ENCODE measurements around the gene C1orf141. TPM values are rescaled to one million over a fixed set of nuclear protein-coding genes. Genes with fewer than 3 reads are reported as not detected.
"Not testable (repeated sequence)": the region's sequence is repeated elsewhere in the genome, so short reads cannot be mapped to it uniquely, and the experiment has no call there.

C1orf141 gene
- total RNA-seq, result not detected in 2 replicates

DNA sequence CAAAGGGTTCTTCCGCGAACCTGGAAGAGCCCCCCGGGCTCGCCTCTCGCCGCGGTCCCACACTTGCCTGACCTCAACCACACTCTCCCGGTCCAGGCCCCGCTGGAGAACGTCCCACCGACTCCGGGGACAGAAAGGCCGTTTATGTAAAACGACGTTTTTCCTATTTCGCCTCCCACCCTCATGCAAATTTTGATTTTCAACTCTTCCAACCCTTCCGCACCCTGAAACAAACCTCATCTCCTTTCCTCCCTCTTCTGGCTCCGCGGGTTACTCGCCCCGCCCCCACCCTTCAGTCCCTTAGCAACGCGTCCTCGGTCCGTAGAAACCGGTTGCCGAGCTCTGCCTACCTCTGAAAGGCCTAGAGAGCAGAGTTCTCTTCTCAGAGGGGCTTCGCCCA is at the start of gene C1orf141:
Gene C1orf141, minus strand, starts transcription at position 276 of the 400 bp plus-strand sequence. CDS start 7,730 bp downstream, outside the sequence.
- no peak for DNase-seq (ENCODE audit: low read depth)

DNA sequence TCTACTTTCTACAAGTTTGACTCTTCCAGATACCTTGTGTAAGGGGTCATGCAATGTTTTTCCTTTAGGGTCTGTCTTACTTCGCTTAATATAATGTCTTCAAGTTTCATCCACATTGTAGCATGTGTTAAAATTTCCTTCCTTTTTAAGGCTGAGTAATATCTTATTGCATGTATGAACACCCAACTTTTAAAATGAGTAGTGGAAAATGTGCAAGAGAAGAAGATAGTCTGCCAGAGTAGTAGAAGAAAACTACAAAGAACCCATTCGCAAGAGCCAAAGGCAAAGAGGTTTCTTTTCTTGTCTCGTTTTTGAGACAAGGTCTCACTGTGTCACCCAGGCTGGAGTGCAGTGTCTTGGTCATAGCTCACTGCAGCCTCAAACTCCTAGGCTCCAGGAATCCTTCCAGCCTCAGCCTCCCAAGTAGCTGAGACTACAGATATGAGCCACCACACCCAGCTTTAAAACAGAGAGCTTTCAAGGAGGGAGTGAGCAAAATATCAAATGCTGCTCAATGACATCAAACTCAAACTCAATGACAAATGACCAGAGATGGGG is 40.8 kb upstream of the C1orf141 start:
- DNase-seq (ENCODE audit: low read depth), result no peak

DNA sequence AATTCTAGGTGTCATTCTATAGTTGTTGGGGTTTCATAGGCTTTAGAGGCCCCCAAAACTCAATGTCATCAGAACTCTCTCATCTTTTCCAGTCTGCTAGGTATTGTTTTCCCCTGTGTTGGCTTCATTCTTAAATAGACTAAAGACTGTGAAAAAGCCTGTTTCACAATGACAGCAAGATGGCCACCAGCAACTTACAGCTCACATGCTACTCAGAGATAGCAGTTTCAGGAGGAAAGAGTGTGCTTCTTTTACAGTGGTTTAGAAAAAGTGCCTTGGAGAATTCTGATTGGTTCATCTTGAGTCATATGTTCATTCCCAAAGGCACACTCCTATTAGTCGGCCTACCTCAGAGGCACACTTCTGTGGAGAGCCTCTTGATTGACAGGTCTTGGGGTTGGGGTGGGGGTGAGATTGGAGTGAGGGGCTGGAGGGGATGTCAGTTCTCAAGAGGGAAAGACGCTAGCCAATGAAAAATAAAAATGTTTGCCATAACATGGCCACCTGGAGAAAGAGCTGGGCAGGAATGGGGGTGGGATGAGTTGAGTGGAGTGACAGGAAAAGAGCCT is 40.0 kb upstream of the C1orf141 start:
- no peak for DNase-seq (ENCODE audit: low read depth)

DNA sequence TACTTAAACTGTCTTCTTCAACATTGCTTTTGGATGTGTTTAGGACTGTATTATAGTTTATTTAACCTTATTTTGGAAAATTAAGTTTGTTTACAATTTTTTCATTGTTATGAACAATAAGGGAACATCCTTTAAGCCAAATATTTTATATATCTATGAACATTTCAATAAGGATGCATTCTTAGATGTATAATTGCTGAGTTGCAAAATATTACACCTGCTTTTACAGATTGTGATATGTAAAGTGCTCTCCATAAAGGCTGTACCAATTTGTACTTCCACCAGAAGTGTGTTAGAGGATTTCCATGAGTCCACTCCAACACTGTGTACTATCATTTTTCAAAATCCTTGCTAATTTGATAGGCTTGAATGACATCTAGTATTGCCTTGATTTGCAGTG is 39.2 kb upstream of the C1orf141 start:
- DNase-seq (ENCODE audit: low read depth), result no peak

DNA sequence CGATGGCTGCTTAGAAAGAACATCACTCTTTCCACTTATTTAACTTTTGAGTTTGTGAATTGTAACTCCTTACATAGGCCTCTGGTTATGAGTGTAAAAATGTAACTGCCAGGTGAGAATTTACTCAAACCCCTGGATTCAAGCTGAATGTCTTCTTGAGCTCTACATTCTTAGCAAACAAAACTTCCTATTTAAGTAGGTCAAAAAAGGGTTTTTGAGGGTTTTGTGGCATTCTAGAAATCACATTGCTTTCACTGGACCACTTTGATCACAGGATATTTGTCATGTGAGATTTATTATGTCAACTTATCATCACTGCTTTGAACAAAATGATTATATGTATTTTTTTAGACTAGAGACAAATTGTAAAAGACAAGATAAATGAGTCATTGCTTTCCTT is 37.2 kb upstream of the C1orf141 start:
- DNase-seq (ENCODE audit: low read depth), result no peak

DNA sequence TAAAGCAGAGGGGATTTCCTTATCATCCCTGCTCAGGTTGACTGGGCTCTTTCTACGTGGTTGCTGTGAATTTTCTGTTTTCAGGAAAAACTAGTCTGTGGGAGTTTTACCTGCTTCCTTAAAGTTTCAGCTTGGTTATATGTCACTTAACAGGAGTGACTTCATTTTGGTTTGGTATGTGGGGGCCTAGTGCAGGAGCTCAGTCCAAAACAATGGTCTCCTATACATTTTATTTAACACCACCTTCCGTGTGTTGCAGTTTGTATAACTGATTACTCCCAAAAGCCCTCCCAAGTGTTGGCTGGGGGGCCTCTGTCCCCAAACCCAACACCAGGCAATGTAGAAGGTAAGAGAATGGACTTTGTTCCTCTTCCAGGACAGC is 36.8 kb upstream of the C1orf141 start:
- no peak for DNase-seq (ENCODE audit: low read depth)

DNA sequence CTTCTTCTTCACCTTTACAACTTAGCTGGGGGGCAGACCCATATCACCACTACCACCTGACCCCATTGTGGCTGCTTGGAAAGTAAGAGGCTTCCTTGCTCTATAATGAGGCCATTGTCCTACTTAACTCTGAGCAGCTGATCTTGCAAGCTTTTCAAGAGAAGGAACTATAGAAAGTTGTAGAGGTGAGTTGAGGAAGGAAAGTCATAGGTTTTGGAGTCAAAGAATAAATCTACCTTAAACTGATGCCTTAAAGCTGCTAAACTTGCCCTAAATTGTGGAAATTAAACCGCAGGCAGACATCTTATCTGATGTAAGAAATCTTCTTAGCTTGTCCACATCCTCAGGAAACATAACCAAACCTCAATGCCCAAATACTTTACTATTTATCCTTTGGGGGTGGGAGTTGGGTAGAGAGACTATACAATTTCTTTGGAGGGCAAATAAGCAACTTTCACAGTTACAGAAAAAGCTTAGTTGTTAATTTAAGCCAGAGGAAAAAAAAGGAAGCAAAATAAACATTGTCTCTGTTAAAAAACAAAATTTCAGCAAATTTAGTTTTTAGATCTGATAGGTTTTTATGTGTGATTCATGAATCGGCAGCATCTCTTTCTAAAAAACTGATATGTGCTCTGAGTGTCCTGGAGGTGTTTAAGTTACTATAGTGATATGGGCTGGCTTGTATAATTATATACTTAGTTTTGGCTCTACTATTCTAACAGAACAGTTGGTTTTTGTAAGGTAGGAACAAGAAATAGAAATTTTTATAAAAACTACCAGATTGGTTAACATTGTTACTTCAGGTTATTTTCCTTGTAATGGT is 36.2 kb upstream of the C1orf141 start:
- DNase-seq (ENCODE audit: low read depth), result no peak

DNA sequence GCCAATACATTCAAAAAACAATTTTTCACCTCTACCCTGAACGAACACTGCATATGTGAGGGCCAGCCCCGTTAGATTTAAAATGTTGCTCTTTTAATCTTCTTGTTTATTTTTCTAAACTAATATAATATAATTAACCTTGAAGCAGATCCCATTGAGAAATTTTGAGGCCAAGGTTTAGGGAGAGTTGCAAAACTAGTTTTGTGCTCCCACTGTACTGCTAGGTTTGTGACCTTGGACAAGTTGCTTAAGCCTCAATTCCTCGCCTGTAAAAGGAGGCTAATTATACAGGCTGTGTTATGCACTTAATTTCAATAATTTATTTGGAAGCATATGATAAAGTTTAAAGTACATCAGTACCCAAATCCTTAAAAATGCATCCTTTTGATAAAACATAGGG is 35.2 kb upstream of the C1orf141 start:
- no peak for DNase-seq (ENCODE audit: low read depth)

DNA sequence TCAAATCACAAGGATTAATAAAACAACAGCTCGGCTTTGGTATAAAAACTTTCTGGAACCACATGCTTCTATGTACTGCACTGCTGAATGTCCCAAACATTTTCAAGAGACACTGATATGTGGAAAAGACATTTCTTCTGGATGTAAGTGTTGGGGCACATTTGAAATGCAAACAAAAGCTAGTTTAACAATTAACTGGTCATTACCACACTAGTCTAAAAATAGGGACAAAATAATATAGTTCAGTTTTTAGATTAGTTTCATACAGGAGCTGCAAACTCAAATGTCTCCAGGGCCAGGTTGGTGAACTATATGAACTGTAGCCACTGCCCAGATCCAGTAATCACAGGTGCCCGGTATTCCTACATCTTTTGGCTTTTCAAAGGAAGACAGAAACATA is 34.7 kb upstream of the C1orf141 start:
- peak; percentile 16 for DNase-seq (ENCODE audit: low read depth)

DNA sequence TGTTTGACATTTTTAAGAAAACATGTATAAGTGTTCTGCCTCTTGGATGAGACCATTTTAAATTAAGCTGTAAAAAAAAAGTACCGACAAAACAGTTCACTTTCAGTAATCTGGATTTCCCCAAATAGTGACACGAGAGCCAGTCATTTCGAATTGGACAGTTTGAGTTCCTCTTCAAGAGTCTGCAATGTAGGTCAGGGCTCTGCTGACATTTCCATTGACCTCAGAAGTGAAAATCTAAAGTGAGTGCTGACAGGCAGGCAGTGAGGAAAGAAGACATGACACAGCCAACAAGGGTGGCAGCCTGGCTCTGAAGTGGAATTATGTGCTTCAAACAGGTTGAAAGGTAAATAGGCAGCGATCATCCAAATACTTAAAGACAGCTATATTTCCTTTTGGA is 31.4 kb upstream of the C1orf141 start, which contains the start of gene IL23R:
Gene IL23R, plus strand, starts transcription at position 259 of the 400 bp plus-strand sequence. CDS start 1,667 bp downstream, outside the sequence.
- DNase-seq (ENCODE audit: low read depth), result no peak

DNA sequence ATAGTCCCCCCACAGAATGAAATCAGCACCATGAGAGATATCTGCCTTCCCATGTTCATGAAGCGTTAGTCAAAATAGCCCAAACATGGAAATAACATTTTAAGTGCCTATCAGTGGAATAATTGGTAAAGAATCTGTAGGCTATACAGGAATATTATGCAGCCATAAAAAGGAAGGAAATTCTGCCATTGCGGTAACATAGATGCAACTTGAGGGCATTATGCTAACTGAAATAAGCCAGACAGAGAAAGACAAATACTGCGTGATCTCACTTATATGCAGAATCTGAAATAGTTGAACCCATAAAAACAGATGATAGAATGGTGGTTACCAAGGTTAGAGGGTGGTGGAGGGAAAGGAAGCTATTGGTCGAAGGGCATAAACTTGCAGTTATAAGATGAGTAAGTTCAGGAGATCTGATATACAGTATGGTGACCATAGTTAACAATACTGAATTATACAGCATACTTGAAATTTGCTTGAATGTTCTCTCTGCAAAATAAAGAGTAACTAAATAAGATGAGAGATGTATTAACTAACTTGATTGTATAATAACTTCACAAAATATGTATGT is 30.8 kb upstream of the C1orf141 start:
- DNase-seq (ENCODE audit: low read depth), result no peak

DNA sequence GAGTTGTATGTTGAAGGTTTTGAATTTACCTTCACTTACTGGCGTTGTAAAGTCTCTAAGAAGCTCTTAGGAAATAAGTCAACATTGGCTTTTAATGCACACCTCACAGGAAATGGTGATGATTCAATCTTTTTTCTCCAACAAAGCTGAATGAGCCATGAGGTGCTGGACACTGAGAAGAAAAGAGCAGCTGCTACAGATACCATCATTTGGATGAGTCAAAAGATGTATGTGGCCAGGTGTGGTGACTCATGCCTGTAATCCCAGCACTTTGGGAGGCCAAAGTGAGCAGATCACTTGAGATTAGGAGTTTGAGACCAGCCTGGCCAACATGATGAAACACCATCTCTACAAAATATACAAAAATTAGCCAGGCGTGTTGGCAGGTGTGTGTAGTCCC is 28.2 kb upstream of the C1orf141 start:
- DNase-seq (ENCODE audit: low read depth), result peak; percentile 74

DNA sequence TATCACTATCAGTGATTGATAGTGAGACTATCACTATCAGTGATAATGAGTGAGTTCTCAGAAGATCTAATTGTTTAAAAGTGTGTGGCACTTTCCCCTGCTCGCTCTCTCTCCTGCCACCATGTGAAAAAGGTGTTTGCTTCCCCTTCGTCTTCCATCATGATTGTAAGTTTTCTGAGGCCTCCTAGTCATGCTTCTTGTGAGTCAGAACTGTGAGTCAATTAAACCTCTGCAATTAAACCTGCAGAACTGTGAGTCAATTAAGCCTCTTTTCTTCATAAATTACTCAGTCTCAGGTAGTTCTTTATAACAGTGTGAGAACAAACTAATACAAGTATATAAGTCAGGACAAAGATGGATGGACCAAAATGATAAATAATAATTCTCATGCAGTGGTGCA is 24.5 kb upstream of the C1orf141 start:
- peak; percentile 67 for DNase-seq (ENCODE audit: low read depth)

DNA sequence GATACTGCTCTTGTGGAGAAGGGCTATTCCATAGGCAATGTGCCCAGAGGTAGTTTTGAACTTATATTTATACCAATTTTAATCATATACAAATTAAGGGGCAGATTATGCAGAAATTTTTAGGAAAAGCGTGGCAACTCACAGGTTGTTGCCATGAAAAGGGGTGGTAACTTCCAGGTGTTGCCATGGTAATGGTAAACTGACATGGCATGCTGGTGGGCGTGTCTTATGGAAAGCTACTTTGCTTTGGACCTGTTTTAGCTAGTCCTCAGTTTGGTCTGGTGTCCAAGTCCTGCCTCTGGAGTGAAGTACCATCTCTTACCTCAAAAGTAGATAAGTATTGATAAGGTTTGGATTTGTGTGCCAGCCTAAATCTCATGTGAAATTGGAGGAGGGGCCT is 23.6 kb upstream of the C1orf141 start:
- DNase-seq (ENCODE audit: low read depth), result no peak

DNA sequence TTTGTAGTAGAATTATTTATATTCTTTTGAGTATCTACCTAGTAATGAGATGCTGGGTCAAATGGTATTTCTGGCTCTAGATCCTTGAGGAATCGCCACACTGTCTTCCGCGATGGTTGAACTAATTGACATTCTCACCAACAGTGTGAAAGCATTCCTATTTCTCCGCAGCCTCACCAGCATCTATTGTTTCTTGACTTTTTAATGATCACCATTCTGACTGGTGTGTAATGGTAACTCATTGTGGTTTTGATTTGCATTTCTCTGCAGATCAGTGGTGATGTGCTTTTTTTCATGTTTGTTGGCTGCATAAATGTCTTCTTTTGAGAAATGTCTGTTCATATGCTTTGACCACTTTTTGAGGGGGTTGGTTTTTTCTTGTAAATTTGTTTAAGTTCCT is 16.2 kb upstream of the C1orf141 start:
- no peak for DNase-seq (ENCODE audit: low read depth)

DNA sequence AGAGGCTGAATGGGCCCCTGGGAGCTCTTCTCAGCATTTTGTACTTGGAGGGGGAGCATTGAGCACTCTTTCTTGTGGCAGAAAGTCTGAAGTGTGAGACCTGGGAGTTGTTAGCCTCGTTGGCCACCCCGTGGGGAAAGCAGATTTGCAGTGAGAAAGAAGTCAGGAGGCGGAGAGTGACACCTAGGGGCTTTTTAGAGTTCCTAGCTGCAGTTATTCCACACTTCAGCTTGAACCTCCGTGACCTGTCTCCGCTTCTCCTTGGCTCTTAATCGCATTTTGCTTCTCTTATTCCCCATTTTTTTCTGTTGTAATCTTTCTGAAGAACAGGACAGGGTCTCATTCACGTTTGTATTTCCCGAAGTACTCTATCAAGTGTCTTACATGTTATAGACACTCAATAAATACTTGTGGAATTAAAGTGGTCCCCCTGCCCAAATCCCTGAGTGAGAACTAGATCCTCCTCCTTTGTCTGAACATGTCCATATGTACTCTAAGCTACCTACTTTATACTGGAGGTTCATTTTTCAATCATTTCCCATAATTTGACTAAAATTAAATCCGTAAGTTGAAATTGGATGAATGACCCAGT is 14.5 kb upstream of the C1orf141 start:
- peak; percentile 84 for DNase-seq (ENCODE audit: low read depth)

DNA sequence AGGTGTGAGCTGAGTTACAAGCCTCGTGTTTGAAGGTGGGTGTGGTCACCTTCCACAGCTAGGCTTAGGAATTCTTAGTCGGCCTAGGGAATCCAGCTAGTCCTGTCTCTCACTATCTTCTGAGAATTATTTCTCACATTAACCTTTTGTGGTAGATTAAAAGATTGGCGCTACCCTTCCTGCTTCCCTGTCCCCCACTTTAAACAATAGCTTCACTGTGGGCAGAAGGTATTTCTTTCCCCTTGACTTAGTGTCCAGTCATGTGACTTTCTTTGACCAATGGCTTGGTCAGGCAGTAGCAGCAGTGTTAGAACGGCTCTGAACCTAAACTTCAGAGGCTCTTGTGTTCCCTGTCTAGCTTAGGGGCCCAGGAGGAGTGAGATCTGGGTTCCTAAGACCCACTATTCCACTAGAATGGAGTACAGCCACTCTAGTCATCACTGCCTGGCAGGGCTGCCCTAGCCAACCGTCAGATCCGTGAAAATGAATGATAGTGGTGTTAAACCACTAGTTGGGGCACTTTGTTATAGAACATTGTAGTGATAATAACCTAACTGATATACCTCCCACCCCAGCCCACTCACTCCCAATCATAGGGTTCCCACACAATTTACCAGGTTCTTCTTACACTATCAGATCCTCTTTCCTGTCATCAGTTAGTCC is 13.9 kb upstream of the C1orf141 start:
- no peak for DNase-seq (ENCODE audit: low read depth)

DNA sequence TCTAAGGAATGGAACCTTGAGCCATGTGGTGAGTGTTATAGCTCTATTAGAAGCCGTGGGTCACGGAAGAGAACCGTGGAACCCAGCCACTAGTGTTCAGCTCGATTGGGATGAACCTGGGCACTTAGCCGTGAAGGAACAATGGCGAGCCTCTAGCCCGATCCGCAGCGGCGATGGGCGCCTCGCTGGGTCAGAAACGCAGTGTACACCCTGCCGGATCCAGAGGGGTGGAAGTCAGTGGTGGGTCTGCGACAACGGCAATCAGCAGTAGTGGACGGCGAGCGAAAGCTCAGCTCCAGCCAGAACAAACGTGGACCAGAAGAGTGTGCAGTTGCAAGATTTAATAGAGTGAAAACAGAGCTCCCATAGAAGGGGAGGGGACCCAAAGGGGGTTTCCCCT is 13.2 kb upstream of the C1orf141 start:
- DNase-seq (ENCODE audit: low read depth), result not testable (repeated sequence)

DNA sequence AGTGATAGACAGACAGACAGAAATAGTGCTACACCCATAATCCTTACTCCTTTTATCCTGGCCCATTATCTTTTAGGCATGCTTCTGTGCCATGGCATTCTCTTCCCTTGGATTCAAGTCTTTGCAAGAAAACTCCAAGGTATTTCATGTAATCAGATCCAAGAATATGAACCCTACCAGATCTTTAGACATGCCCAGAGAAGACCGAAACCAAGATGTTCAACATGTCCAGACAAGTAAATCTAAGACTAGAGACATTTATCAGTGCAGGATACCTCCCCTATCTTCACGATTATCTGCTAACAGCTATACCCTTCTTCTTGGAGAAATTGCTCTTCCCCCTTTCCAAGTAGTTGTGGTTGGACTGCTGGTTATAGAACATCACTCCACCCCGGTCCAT is 11.8 kb upstream of the C1orf141 start:
- no peak for DNase-seq (ENCODE audit: low read depth)

DNA sequence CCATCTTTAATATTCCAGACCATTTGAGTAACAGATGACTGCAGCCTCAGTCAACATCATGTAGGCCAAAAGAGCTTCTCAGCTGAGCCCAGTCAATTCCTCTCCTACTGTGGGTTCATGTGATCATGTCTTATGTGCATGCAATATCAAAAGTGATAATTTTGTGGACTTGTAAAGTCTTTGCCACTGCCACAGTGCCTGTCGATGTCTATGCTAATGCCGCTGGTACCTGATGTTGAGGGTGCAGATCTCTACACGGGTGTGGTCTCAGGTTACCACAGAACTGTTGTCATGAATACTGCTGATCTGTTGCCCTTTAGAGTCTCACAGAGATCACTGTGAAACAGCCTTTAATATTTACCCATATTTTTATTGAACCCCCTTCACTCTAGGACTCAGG is 11.3 kb upstream of the C1orf141 start:
- DNase-seq (ENCODE audit: low read depth), result no peak

DNA sequence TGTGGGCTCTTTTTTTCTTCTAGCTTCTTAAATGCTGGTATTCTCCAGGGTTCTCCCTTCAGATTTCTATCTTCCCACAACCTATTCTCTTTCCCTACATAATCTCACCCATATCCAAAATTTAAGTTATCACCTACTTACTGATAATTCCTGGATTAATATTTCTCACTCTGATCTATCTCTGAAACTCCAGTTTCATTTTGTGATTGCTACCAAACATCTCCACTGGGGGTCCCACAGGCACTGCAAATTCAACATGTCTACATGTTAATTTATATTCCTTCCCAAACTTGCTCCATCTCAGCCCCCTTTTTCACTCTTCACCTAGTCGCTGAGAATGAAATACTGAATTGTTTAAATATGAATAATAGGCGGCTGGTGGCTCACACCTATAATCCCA is 9.9 kb upstream of the C1orf141 start:
- no peak for DNase-seq (ENCODE audit: low read depth)

DNA sequence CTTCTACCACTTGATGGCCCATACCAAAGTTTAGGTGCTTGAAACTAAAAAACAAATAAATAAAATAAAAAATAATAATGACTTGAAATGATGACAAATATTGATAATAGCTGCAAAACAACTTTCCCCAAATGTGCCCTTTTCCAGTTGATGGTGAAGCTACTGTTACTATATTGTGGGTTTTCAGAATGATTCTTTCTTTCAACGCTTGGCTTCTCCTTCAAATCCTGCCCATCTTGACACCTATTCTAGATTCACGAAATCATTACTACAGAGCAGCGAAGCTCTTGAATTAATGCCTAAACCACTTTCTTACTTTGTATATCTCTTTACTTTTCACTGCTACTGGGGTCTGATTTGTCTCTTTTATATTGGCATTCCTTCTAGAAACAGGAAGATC is 9.2 kb upstream of the C1orf141 start:
- no peak for DNase-seq (ENCODE audit: low read depth)

Data from renal cortical epithelial cell (primary cell).